Middle frontal gyrus (tissue), 1 donor: ENCODE data around the gene TNK1.

ENCODE experiments used
- DNase-seq: peaks from one replicate; pipeline ENCODE4 v3.0.0-alpha.2; 2015; ENCODE audit warnings: low spot score; ENCODE audit errors: extremely low spot score

The TNK1 gene

DNA sequence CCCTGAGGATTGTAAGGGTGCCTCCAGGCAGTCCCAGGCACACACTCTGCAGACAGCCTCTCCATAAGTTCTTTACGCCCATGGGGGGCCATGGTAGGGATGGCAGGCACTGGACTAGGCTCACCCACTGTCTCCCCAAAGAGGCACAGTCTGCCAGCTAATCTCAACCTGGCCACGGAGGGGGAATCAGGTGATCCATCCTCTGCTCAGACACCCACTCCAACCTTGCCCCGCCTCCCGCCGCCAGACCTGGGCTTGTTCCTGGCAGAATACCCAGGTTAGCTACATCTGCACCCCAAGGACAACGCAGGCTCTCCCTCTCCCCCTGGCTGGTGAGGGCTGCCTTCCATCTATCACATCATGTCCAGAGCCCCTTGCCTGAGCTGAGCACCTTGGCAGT is 28.0 kb downstream of the TNK1 start:
- no peak for DNase-seq

DNA sequence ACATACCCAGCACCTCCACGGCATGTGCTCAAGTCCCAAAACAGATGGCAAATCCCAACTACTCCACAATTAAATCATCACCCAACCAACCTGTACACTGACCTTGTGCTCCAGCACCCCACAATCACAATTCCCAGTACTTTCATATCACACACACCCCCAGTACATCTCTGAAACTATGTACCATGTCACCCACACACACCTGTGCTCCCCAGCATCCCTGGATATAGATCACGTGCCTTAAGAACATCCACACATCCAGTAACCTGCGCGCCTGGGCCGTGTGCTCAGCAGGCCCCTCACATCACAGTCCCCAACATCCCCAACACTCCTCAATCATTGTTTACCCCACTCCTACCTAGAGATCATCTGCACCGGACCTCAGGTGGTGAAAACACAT is 28.8 kb downstream of the TNK1 start:
- DNase-seq = no peak

DNA sequence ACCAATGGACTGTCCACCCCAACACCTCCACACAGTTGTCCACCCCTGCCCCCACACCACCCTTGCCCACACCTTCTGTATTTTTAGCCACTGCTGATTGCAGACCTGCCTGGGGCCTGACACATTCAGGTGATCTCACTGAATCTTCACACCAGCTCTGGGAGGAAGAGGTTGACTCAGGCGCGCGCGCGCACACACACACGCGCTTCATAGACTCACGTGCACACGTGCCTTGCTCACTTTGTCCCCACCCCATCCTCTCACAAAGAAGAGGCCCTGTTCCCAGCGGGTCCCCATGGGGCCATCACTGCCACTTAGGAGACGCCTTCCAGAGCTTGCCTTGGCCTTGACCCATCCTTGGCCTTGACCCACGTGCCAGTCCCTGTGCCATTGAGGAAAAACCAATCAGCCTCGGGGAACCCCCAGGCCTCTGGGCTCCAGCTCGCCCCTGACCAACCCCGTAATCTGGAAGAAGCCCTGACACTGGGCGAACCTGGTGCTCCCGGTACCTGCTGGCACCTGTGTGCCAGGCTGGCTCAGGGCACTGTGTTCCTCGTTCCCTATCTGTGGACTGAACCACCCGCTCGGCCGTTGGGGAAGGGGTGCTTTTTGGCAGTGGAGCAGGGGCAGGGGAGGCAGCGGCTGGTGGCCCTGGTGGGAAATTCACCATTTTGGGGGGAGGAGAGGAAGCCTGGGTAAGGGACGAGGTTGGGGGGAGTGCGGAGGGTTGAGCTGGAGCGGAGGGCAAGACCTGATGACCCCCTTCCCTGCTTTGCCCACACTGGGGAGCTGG is 29.9 kb downstream of the TNK1 start:
- no peak for DNase-seq

DNA sequence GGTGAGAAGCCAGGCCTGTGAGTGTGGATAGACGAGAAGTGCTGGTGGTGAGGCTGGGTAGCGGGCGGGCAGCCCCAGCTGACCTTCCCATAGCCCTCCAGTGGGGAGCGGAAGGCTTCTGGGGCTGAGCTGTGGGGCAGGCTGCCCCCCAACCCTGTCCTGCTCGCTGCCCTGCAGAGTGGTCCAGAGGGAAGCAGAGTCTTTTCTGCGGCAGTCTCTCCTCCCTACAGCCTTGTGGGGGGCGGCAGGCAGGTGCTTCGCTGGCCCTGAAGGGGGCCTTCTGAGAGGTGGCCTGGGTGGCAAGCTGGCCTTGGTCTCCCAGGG is 30.5 kb downstream of the TNK1 start:
- no peak for DNase-seq

- DNase-seq = no peak
These were observed 32.6 kb downstream of the TNK1 start for GRCh38 chr17:7413346-7413985.

GRCh38 chr17:7414837-7415236 is 33.9 kb downstream of the TNK1 start:
- DNase-seq = no peak

- DNase-seq = no peak
These were observed 34.9 kb downstream of the TNK1 start for GRCh38 chr17:7415784-7416183.

DNA sequence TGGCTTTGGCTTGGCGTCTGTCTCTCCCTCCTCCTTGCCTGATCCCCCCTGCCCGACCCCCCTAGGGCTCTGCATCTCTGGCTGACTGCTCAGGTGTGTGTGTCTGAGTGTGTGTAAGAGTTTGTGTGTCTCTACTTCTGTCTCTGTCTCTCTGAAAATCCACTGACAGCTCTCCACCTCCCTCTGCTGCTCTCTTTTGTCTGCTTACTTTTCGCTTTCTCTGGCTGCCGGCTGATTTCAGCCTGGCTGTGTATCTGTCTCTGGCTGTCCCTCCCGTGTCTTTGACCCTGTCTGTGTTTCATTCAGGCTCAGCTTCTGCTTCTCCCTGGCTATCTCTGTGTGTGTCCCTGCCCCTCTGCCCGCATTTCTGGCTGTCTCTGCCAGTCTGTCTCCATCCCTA is 35.4 kb downstream of the TNK1 start:
- no peak for DNase-seq

GRCh38 chr17:7417056-7417655 is 36.3 kb downstream of the TNK1 start:
- DNase-seq = no peak

- no peak for DNase-seq
These were observed 37.7 kb downstream of the TNK1 start for GRCh38 chr17:7418472-7419152.

DNA sequence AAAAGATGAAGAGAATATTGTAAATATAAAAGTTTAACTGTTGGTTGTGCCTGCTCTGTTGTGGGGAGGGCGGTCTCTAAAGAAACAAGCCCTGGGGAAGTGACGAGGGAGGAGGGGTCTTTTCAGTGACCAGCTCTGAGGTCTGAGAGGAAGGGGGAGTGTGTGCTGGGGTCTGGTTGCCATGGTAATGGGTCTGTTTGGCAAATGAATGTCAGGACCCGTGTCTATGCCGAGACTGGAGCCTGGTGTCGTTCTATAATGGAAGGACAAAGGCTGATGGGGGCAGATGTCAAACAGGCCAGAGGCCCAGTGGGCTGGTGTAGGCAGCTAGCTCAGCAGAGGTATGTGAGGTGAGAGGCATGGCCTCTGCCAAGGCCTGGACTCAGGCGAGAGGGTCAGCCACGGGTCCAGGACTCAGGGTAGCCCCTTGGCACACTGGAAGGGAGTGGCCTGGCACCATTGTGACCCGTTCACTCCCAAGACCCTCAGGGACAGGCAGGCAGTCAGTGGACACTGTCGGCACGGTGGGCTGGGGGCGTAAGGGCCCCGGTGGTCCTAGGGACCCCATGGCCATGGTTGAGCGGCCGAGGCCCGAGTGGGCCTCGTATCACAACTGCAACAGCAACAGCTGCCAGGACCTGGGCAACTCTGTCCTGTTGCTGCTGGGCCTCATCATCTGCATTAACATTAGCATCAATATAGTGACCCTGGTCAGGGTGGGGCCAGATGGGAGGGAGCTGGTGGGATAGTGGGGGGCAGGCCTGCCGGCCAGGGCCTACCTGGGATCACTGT is 39.1 kb downstream of the TNK1 start, which contains the start of gene SPEM1:
TSS of gene SPEM1 (plus strand) at position 506 of the 792 bp plus-strand sequence. CDS start at position 567, 61 bp downstream.
- DNase-seq = no peak

DNA sequence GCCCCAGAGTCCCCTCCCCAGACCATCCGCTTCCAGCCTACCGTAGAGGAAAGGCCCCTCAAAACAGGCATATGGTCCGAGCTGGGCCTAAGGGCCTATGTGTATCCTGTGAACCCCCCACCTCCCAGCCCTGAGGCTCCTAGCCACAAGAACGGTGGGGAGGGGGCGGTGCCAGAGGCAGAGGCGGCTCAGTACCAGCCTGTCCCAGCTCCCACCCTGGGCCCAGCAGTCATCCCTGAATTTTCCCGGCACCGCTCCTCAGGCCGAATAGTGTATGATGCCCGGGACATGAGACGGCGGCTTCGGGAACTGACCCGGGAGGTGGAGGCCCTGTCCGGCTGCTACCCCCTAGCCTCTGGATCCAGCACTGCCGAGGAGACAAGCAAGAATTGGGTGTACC is 40.3 kb downstream of the TNK1 start:
- no peak for DNase-seq

GRCh38 chr17:7423679-7424078 is 42.8 kb downstream of the TNK1 start:
- no peak for DNase-seq

- DNase-seq = no peak
These were observed 44.4 kb downstream of the TNK1 start, which contains the start of gene SPEM2 for GRCh38 chr17:7425316-7425715. Gene SPEM2, plus strand, starts transcription at chr17:7425616. Its CDS starts 73 bp downstream, at chr17:7425689.

GRCh38 chr17:7425756-7426155 is 44.9 kb downstream of the TNK1 start:
- no peak for DNase-seq

GRCh38 chr17:7426203-7426863 is 45.4 kb downstream of the TNK1 start:
- no peak for DNase-seq

GRCh38 chr17:7426896-7427489 is 46.1 kb downstream of the TNK1 start:
- no peak for DNase-seq

- no peak for DNase-seq
These were observed 46.7 kb downstream of the TNK1 start for GRCh38 chr17:7427549-7427948.

GRCh38 chr17:7428557-7428956 is 47.7 kb downstream of the TNK1 start, which contains the start of gene SPEM3:
Gene SPEM3, plus strand, starts transcription at chr17:7428857. Its CDS starts 46 bp downstream, at chr17:7428903.
- DNase-seq = no peak

DNA sequence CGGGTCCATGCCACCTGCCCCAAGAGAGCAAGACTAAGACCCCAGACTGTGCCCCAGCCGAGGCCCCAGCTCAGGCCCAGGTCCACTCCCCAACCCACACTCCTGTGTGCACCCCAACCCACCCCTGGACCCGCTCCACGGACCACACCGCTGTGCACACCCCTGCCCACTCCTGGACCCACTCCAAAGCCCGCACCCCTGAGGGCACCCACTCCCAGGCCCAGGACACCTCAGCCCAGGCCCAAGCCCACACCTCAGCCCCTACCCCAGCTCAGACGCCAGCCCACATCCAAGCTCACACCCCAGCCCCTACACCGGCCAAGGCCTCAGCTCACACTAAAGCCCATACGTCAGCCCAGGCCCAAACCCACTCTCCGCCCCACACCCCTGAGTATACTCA is 48.8 kb downstream of the TNK1 start:
- no peak for DNase-seq
